ENCODE results near the gene CNOT6. TPM values are rescaled to one million over a fixed set of nuclear protein-coding genes. Genes with fewer than 3 reads are reported as not detected.

Gene CNOT6
- total RNA-seq, 1 donor from 2014 or later, result 38.5 TPM

- TF ChIP-seq EZH2 (IDR thresholded peaks at IDR 0.05) (no peak), EZH2phosphoT487 (IDR thresholded peaks at IDR 0.05) (no peak)
These were observed 105.9 kb downstream of the CNOT6 start for GRCh38 chr5:180599981-180600553.

GRCh38 chr5:180600554-180601041 is 106.4 kb downstream of the CNOT6 start:
- Mint-ChIP-seq H3K4me1 (peaks cover 3% of the 10 kb centered on the region), H3K4me3 (no peak overlapping the region), H3K36me3 (no peaks in the 10 kb centered on the region), H3K27ac (peak overlapping the region; percentile 74), H3K9me3 (peaks cover 2% of the 10 kb centered on the region), H3K27me3 (ENCODE audit: insufficient read depth, low read depth) (peaks cover 7% of the 10 kb centered on the region)
- H3K36me3 ChIP-seq, result no peaks in the 10 kb centered on the region
- H2AFZ ChIP-seq (replicated peaks), result no peak overlapping the region
- no peak overlapping the region for H3K27ac ChIP-seq
- H4K20me1 ChIP-seq (ENCODE audit: low read depth), result no peaks in the 10 kb centered on the region
- no peaks in the 10 kb centered on the region for H3K9me3 ChIP-seq (ENCODE audit: low read depth)
- H3F3A ChIP-seq (ENCODE audit: low read depth), result no peaks in the 10 kb centered on the region
- no peak overlapping the region for H3K9ac ChIP-seq
- no peaks in the 10 kb centered on the region for H3K27me3 ChIP-seq
- no peak overlapping the region for H3K4me2 ChIP-seq
- TF ChIP-seq CTCF (IDR thresholded peaks at IDR 0.05) (no peak), EZH2 (IDR thresholded peaks at IDR 0.05) (no peak), EZH2phosphoT487 (IDR thresholded peaks at IDR 0.05) (no peak)
- H3K79me2 ChIP-seq (ENCODE audit: low read depth), result no peaks in the 10 kb centered on the region
- H3K4me3 ChIP-seq, result no peak overlapping the region
- H3K4me1 ChIP-seq, result no peaks in the 10 kb centered on the region
- DNase-seq (ENCODE audit: low spot score), result no peak

More at GRCh38 chr5:180599981-180600553, 105.9 kb downstream of the CNOT6 start:
- H3K27ac Mint-ChIP-seq, result peak overlapping the region; percentile 74
- H3K27me3 Mint-ChIP-seq (ENCODE audit: insufficient read depth, low read depth), result peaks cover 7% of the 10 kb centered on the region
- no peaks in the 10 kb centered on the region for H3K4me1 ChIP-seq
- no peaks in the 10 kb centered on the region for H3F3A ChIP-seq (ENCODE audit: low read depth)
- H3K4me3 Mint-ChIP-seq, result no peak overlapping the region
- no peak overlapping the region for H3K9ac ChIP-seq
- H3K36me3 Mint-ChIP-seq, result no peaks in the 10 kb centered on the region
- H3K36me3 ChIP-seq, result no peaks in the 10 kb centered on the region
- no peak overlapping the region for H3K4me3 ChIP-seq
- H2AFZ ChIP-seq (replicated peaks), result no peak overlapping the region
- no peaks in the 10 kb centered on the region for H3K79me2 ChIP-seq (ENCODE audit: low read depth)
- H3K9me3 Mint-ChIP-seq, result peaks cover 2% of the 10 kb centered on the region
- H3K27me3 ChIP-seq, result no peaks in the 10 kb centered on the region
- no peak for DNase-seq (ENCODE audit: low spot score)
- no peaks in the 10 kb centered on the region for H4K20me1 ChIP-seq (ENCODE audit: low read depth)
- no peak overlapping the region for H3K27ac ChIP-seq
- peaks cover 3% of the 10 kb centered on the region for H3K4me1 Mint-ChIP-seq
- no peaks in the 10 kb centered on the region for H3K9me3 ChIP-seq (ENCODE audit: low read depth)
- no peak overlapping the region for H3K4me2 ChIP-seq

- Mint-ChIP-seq H3K27ac (no peak overlapping the region), H3K36me3 (no peaks in the 10 kb centered on the region)
- no peak overlapping the region for H3K4me2 ChIP-seq
These were observed 107.7 kb downstream of the CNOT6 start for GRCh38 chr5:180601591-180602480.

More at GRCh38 chr5:180601591-180602480, 107.7 kb downstream of the CNOT6 start:
- Histone ChIP-seq H3K4me3 (no peak overlapping the region), H3F3A (ENCODE audit: low read depth) (no peaks in the 10 kb centered on the region), H3K9ac (no peak overlapping the region), H3K9me3 (ENCODE audit: low read depth) (no peaks in the 10 kb centered on the region), H4K20me1 (ENCODE audit: low read depth) (no peaks in the 10 kb centered on the region), H3K27ac (no peak overlapping the region), H3K79me2 (ENCODE audit: low read depth) (no peaks in the 10 kb centered on the region), H3K4me1 (no peaks in the 10 kb centered on the region), H3K27me3 (no peaks in the 10 kb centered on the region), H2AFZ (replicated peaks) (no peak overlapping the region), H3K36me3 (no peaks in the 10 kb centered on the region)
- Mint-ChIP-seq H3K4me3 (no peak overlapping the region), H3K9me3 (peaks cover 2% of the 10 kb centered on the region), H3K27me3 (ENCODE audit: insufficient read depth, low read depth) (peaks cover 9% of the 10 kb centered on the region), H3K4me1 (peaks cover 3% of the 10 kb centered on the region)
- DNase-seq (ENCODE audit: low spot score), result no peak
- TF ChIP-seq EZH2 (IDR thresholded peaks at IDR 0.05) (no peak), EZH2phosphoT487 (IDR thresholded peaks at IDR 0.05) (no peak), CTCF (IDR thresholded peaks at IDR 0.05) (no peak)
